Neural cell (in vitro differentiated cells): Measurements from ENCODE around the gene UGT1A6. TPM values are rescaled to one million over a fixed set of nuclear protein-coding genes. Genes with fewer than 3 reads are reported as not detected.

ENCODE experiments used
- H2AFZ ChIP-seq: fragments of 200-600, 300-800 bp; sonication (generic), shearing (Covaris generic); 2 replicates; pipeline ENCODE4 v1.6.0; 2014; ENCODE audit warnings: low read depth, mild to moderate bottlenecking, antibody characterized with exemption, low read length, moderate library complexity
- H3F3A ChIP-seq: fragments of 200-600 bp; shearing (Covaris generic); 2 replicates; pipeline ENCODE4 v1.6.1; 2016; ENCODE audit warnings: mild to moderate bottlenecking, moderate library complexity, mixed read lengths, antibody characterized with exemption, low read length; ENCODE audit not compliant: insufficient read depth, poor library complexity, severe bottlenecking
- H3K27ac ChIP-seq: fragments of 200-600, 300-800 bp; sonication (generic), shearing (Covaris generic); 2 replicates; pipeline ENCODE4 v1.5.1; 2014; ENCODE audit warnings: mild to moderate bottlenecking, low read length, moderate library complexity
- H3K27me3 ChIP-seq: fragments of 300-800, 200-600 bp; sonication (generic), shearing (Covaris generic); 2 replicates; pipeline ENCODE4 v1.6.0; 2014; ENCODE audit warnings: mild to moderate bottlenecking, low read depth, low read length, moderate library complexity; ENCODE audit not compliant: insufficient read depth
- H3K36me3 ChIP-seq: fragments of 300-800, 200-600 bp; sonication (generic), shearing (Covaris generic); 2 replicates; pipeline ENCODE4 v1.5.1; 2014; ENCODE audit warnings: mild to moderate bottlenecking, antibody characterized with exemption, low read length, moderate library complexity; ENCODE audit not compliant: insufficient read depth
- H3K4me2 ChIP-seq: fragments of 300-800, 200-600 bp; sonication (generic), shearing (Covaris generic); 2 replicates; pipeline ENCODE4 v1.6.0; 2014; ENCODE audit warnings: mild to moderate bottlenecking, low read length
- H3K4me3 ChIP-seq: fragments of 300-800, 200-600 bp; sonication (generic), shearing (Covaris generic); 2 replicates; pipeline ENCODE4 v1.5.1; 2014; ENCODE audit warnings: mild to moderate bottlenecking, low read length, moderate library complexity
- H3K79me2 ChIP-seq: fragments of 200-600 bp; shearing (Covaris generic); replicated peaks from 2 replicates; pipeline ENCODE4 v1.6.0; 2014; ENCODE audit warnings: mild to moderate bottlenecking, low read length, moderate library complexity; ENCODE audit not compliant: insufficient read depth
- H3K9ac ChIP-seq: fragments of 300-800, 200-600 bp; sonication (generic), shearing (Covaris generic); 2 replicates; pipeline ENCODE4 v1.6.1; 2016; ENCODE audit warnings: mild to moderate bottlenecking, low read length, mixed read lengths
- H3K9me2 ChIP-seq: fragments of 200-600 bp; shearing (Covaris generic); 2 replicates; pipeline ENCODE4 v1.6.1; 2016; ENCODE audit warnings: mild to moderate bottlenecking, low read length, mixed read lengths; ENCODE audit not compliant: insufficient read depth
- H3K9me3 ChIP-seq: fragments of 200-600, 300-800 bp; sonication (generic), shearing (Covaris generic); 2 replicates; pipeline ENCODE4 v1.6.1; 2016; ENCODE audit warnings: mild to moderate bottlenecking, mixed run types, low read length, moderate library complexity, mixed read lengths
- H4K20me1 ChIP-seq: fragments of 200-600 bp; shearing (Covaris generic); 2 replicates; pipeline ENCODE4 v1.6.1; 2016; ENCODE audit warnings: mild to moderate bottlenecking, mixed run types; ENCODE audit not compliant: insufficient read depth
- CTCF ChIP-seq: fragments of 450-650 bp; IDR thresholded peaks from 2 replicates; pipeline ENCODE4 v1.5.1; 2014; ENCODE audit warnings: antibody characterized with exemption, mild to moderate bottlenecking, moderate library complexity; ENCODE audit not compliant: poor library complexity, severe bottlenecking
- EP300 ChIP-seq: fragments of 450-650 bp; conservative IDR thresholded peaks from 2 replicates; pipeline ENCODE4 v1.6.1; 2014; ENCODE audit warnings: antibody characterized with exemption, mild to moderate bottlenecking, moderate library complexity; ENCODE audit not compliant: poor library complexity, severe bottlenecking
- EZH2 ChIP-seq: fragments of 200-600, 300-800 bp; shearing (Covaris generic), sonication (generic); IDR thresholded peaks from 2 replicates; pipeline ENCODE4 v1.6.1; 2014; ENCODE audit warnings: antibody characterized with exemption, low read length, borderline replicate concordance, mild to moderate bottlenecking; ENCODE audit not compliant: insufficient read depth, poor library complexity, severe bottlenecking
- MXI1 ChIP-seq: fragments of 450-650 bp; conservative IDR thresholded peaks from 2 replicates; pipeline ENCODE4 v1.6.1; 2014; ENCODE audit warnings: antibody characterized with exemption, mild to moderate bottlenecking; ENCODE audit not compliant: poor library complexity, severe bottlenecking
- POLR2AphosphoS5 ChIP-seq: IDR thresholded peaks from 2 replicates; pipeline ENCODE4 v1.6.1; 2012
- RAD21 ChIP-seq: fragments of 450-650 bp; conservative IDR thresholded peaks from 2 replicates; pipeline ENCODE4 v1.6.1; 2014; ENCODE audit warnings: antibody characterized with exemption, mild to moderate bottlenecking, moderate library complexity
- REST ChIP-seq: IDR thresholded peaks from 2 replicates; pipeline ENCODE4 v1.6.1; 2012; ENCODE audit warnings: borderline replicate concordance
- SMC3 ChIP-seq: fragments of 450-650 bp; conservative IDR thresholded peaks from 2 replicates; pipeline ENCODE4 v1.6.1; 2014; ENCODE audit warnings: antibody characterized with exemption, mild to moderate bottlenecking, moderate library complexity; ENCODE audit not compliant: poor library complexity
- TAF1 ChIP-seq: IDR thresholded peaks from 2 replicates; pipeline ENCODE4 v1.6.1; 2012; ENCODE audit warnings: low read depth
- polyA plus RNA-seq: library from polyadenylated mRNA; depleted of rRNA; stranded (reverse); fragments of >200 nt; gene quantifications from 2 replicates; pipeline ENCODE4 v1.2.3, GENCODE V29; 2014

Gene UGT1A6
- polyA plus RNA-seq, 1 donor from 2014 or later = not detected

- Histone ChIP-seq H3K9me3 (no peaks in the 10 kb centered on the region), H4K20me1 (no peaks in the 10 kb centered on the region), H3K9ac (no peak overlapping the region), H3K4me2 (no peak overlapping the region), H3K79me2 (no peaks in the 10 kb centered on the region), H3K9me2 (no peaks in the 10 kb centered on the region), H2AFZ (no peak overlapping the region), H3F3A (no peaks in the 10 kb centered on the region), H3K27me3 (no peaks in the 10 kb centered on the region), H3K4me3 (no peak overlapping the region), H3K36me3 (no peaks in the 10 kb centered on the region), H3K27ac (no peak overlapping the region)
- TF ChIP-seq CTCF (no peak), POLR2AphosphoS5 (no peak), TAF1 (no peak), RAD21 (no peak), REST (no peak), MXI1 (no peak), SMC3 (no peak), EZH2 (no peak), EP300 (no peak)
These were observed 110.7 kb downstream of the UGT1A6 start for GRCh38 chr2:233803292-233803911.

GRCh38 chr2:233803994-233804393, 111.3 kb downstream of the UGT1A6 start:
- Histone ChIP-seq H3K9me3 (no peaks in the 10 kb centered on the region), H3K9me2 (no peaks in the 10 kb centered on the region), H4K20me1 (no peaks in the 10 kb centered on the region), H3K79me2 (no peaks in the 10 kb centered on the region), H3K4me2 (no peak overlapping the region), H3F3A (no peaks in the 10 kb centered on the region), H3K4me3 (no peak overlapping the region), H3K27ac (no peak overlapping the region), H3K36me3 (no peaks in the 10 kb centered on the region), H2AFZ (no peak overlapping the region), H3K27me3 (no peaks in the 10 kb centered on the region), H3K9ac (no peak overlapping the region)
- TF ChIP-seq RAD21 (no peak), SMC3 (no peak), EP300 (no peak), CTCF (no peak), TAF1 (no peak), REST (no peak), MXI1 (no peak), POLR2AphosphoS5 (no peak), EZH2 (no peak)
